ENCODE data around the gene SOHLH1. TPM values are rescaled to one million over a fixed set of nuclear protein-coding genes. Genes with fewer than 3 reads are reported as not detected.

SOHLH1 gene
- total RNA-seq, 1 experiment from 2014 or later = not detected

GRCh38 chr9:135684691-135685090, 14.6 kb downstream of the SOHLH1 start:
- intact Hi-C loops (cut with micrococcal nuclease; ENCODE audit: unreplicated experiment) = no loop called here
- no peak overlapping the region for H3K27ac ChIP-seq (ENCODE audit: low read depth, low read length, poor library complexity, severe bottlenecking)
- H3K4me3 ChIP-seq (ENCODE audit: low read depth, low read length, poor library complexity, severe bottlenecking) = no peak overlapping the region
- H3K4me1 ChIP-seq (ENCODE audit: insufficient read depth, low read length, poor library complexity, severe bottlenecking) = no peaks in the 10 kb centered on the region
- H3K36me3 ChIP-seq (ENCODE audit: insufficient read depth, low read length, poor library complexity, severe bottlenecking) = no peaks in the 10 kb centered on the region
- ChIA-PET CTCF (no interaction called here), POLR2A (ENCODE audit: low non-redundant PET) (no interaction called here)
- DNase-seq (ENCODE audit: low spot score) = no peak
- H3K9me3 ChIP-seq (ENCODE audit: low read depth, low read length, poor library complexity, severe bottlenecking) = no peaks in the 10 kb centered on the region
- H3K27me3 ChIP-seq (replicated peaks; ENCODE audit: insufficient read depth, low read depth, low read length, poor library complexity) = no peaks in the 10 kb centered on the region
- TF ChIP-seq CTCF (conservative IDR thresholded peaks at IDR 0.05; ENCODE audit: low read depth, low read length) (no peak), EZH2 (IDR thresholded peaks at IDR 0.05; ENCODE audit: borderline replicate concordance, low read depth, low read length, poor library complexity, severe bottlenecking) (no peak)
- no TSS peak for BruUV-seq (replicated peaks)

- Histone ChIP-seq H3K4me1 (ENCODE audit: insufficient read depth, low read length, poor library complexity, severe bottlenecking) (no peaks in the 10 kb centered on the region), H3K27ac (ENCODE audit: low read depth, low read length, poor library complexity, severe bottlenecking) (no peak overlapping the region), H3K4me3 (ENCODE audit: low read depth, low read length, poor library complexity, severe bottlenecking) (no peak overlapping the region), H3K36me3 (ENCODE audit: insufficient read depth, low read length, poor library complexity, severe bottlenecking) (no peaks in the 10 kb centered on the region), H3K9me3 (ENCODE audit: low read depth, low read length, poor library complexity, severe bottlenecking) (no peaks in the 10 kb centered on the region), H3K27me3 (replicated peaks; ENCODE audit: insufficient read depth, low read depth, low read length, poor library complexity) (no peaks in the 10 kb centered on the region)
- intact Hi-C loops (cut with micrococcal nuclease; ENCODE audit: unreplicated experiment) = no loop called here
- POLR2A ChIA-PET (ENCODE audit: low non-redundant PET) = no interaction called here
- TF ChIP-seq CTCF (conservative IDR thresholded peaks at IDR 0.05; ENCODE audit: low read depth, low read length) (no peak), EZH2 (IDR thresholded peaks at IDR 0.05; ENCODE audit: borderline replicate concordance, low read depth, low read length, poor library complexity, severe bottlenecking) (no peak)
- DNase-seq (ENCODE audit: low spot score) = no peak
- no TSS peak for BruUV-seq (replicated peaks)
- CTCF ChIA-PET = no interaction called here
Observed at GRCh38 chr9:135683401-135684034, 15.8 kb downstream of the SOHLH1 start.

- H3K4me3 ChIP-seq (ENCODE audit: low read depth, low read length, poor library complexity, severe bottlenecking) = no peak overlapping the region
- no peaks in the 10 kb centered on the region for H3K9me3 ChIP-seq (ENCODE audit: low read depth, low read length, poor library complexity, severe bottlenecking)
- no peak overlapping the region for H3K27ac ChIP-seq (ENCODE audit: low read depth, low read length, poor library complexity, severe bottlenecking)
- intact Hi-C loops (cut with micrococcal nuclease; ENCODE audit: unreplicated experiment) = no loop called here
- H3K27me3 ChIP-seq (replicated peaks; ENCODE audit: insufficient read depth, low read depth, low read length, poor library complexity) = no peaks in the 10 kb centered on the region
- no peaks in the 10 kb centered on the region for H3K4me1 ChIP-seq (ENCODE audit: insufficient read depth, low read length, poor library complexity, severe bottlenecking)
- DNase-seq (ENCODE audit: low spot score) = no peak
- BruUV-seq (replicated peaks) = no TSS peak
- CTCF ChIA-PET = no interaction called here
- no peak for TF ChIP-seq EZH2 (IDR thresholded peaks at IDR 0.05; ENCODE audit: borderline replicate concordance, low read depth, low read length, poor library complexity, severe bottlenecking)
- no peak for TF ChIP-seq CTCF (conservative IDR thresholded peaks at IDR 0.05; ENCODE audit: low read depth, low read length)
- no peaks in the 10 kb centered on the region for H3K36me3 ChIP-seq (ENCODE audit: insufficient read depth, low read length, poor library complexity, severe bottlenecking)
- POLR2A ChIA-PET (ENCODE audit: low non-redundant PET) = no interaction called here
Observed at GRCh38 chr9:135681161-135681560, 18.1 kb downstream of the SOHLH1 start.

All from A673 (cell line).